BE2C (cell line): Measurements from ENCODE around the gene BIRC5.
A peak's percentile ranks its signal among the peaks of the same experiment; 100 is the strongest.
"Not testable (repeated sequence)": the region's sequence is repeated elsewhere in the genome, so short reads cannot be mapped to it uniquely, and the experiment has no call there.

ENCODE experiments used
- DNase-seq: peaks from one replicate; pipeline ENCODE4 v3.0.0-alpha.2; 2020
- H3K27me3 ChIP-seq: fragments of 250-450 bp; sonication (Bioruptor Pico); 2 replicates; pipeline ENCODE4 v1.5.1; 2020; ENCODE audit warnings: mild to moderate bottlenecking
- H3K36me3 ChIP-seq: fragments of 250-450 bp; sonication (Bioruptor Pico); 2 replicates; pipeline ENCODE4 v1.5.1; 2020; ENCODE audit warnings: mild to moderate bottlenecking
- H3K4me1 ChIP-seq: fragments of 250-450 bp; sonication (Bioruptor Pico); 2 replicates; pipeline ENCODE4 v1.5.1; 2020
- H3K4me3 ChIP-seq: 2 replicates; pipeline ENCODE4 v1.5.1; 2011; ENCODE audit warnings: low read depth, low read length
- H3K9me3 ChIP-seq: fragments of 250-450 bp; sonication (Bioruptor Pico); 2 replicates; pipeline ENCODE4 v1.5.1; 2020
- CTCF ChIP-seq: IDR thresholded peaks from 2 replicates; pipeline ENCODE4 v1.5.1; 2012; ENCODE audit warnings: mild to moderate bottlenecking, low read depth, low read length

The BIRC5 gene

GRCh38 chr17:78252111-78252634 is 38.1 kb downstream of the BIRC5 start:
- no peak for DNase-seq
- Histone ChIP-seq H3K36me3 (no peaks in the 10 kb centered on the region), H3K4me3 (no peak overlapping the region), H3K9me3 (no peaks in the 10 kb centered on the region), H3K4me1 (peaks cover 26% of the 10 kb centered on the region), H3K27me3 (no peaks in the 10 kb centered on the region)
- no peak for TF ChIP-seq CTCF

- Histone ChIP-seq H3K9me3 (no peaks in the 10 kb centered on the region), H3K27me3 (no peaks in the 10 kb centered on the region), H3K4me3 (no peak overlapping the region), H3K4me1 (peaks cover 34% of the 10 kb centered on the region), H3K36me3 (no peaks in the 10 kb centered on the region)
- no peak for TF ChIP-seq CTCF
- DNase-seq = no peak
Measured at GRCh38 chr17:78252701-78253635, 38.9 kb downstream of the BIRC5 start.

- H3K36me3 ChIP-seq, H3K9me3 ChIP-seq, H3K27me3 ChIP-seq, DNase-seq: not testable (repeated sequence)
- peak overlapping the region; percentile 81 for H3K4me3 ChIP-seq
- H3K4me1 ChIP-seq = peaks cover 40% of the 10 kb centered on the region
Measured at GRCh38 chr17:78253636-78253945, 39.5 kb downstream of the BIRC5 start.

- peak; percentile 95 for DNase-seq
Measured at GRCh38 chr17:78253946-78254672, 40.1 kb downstream of the BIRC5 start.

GRCh38 chr17:78255029-78255656 is 41.1 kb downstream of the BIRC5 start:
- H3K36me3 ChIP-seq = no peaks in the 10 kb centered on the region
- DNase-seq = no peak
- peaks cover 48% of the 10 kb centered on the region for H3K4me1 ChIP-seq
- H3K4me3 ChIP-seq = no peak overlapping the region
- H3K27me3 ChIP-seq = no peaks in the 10 kb centered on the region
- no peaks in the 10 kb centered on the region for H3K9me3 ChIP-seq
- no peak for TF ChIP-seq CTCF

More at GRCh38 chr17:78253946-78254672, 40.1 kb downstream of the BIRC5 start:
- H3K9me3 ChIP-seq = no peaks in the 10 kb centered on the region
- no peaks in the 10 kb centered on the region for H3K36me3 ChIP-seq
- H3K27me3 ChIP-seq = no peaks in the 10 kb centered on the region
- H3K4me1 ChIP-seq = peaks cover 44% of the 10 kb centered on the region
- no peak for TF ChIP-seq CTCF
- H3K4me3 ChIP-seq = peak overlapping the region; percentile 81

- no peaks in the 10 kb centered on the region for H3K9me3 ChIP-seq
- no peak for TF ChIP-seq CTCF
- H3K27me3 ChIP-seq = no peaks in the 10 kb centered on the region
- H3K36me3 ChIP-seq = no peaks in the 10 kb centered on the region
- H3K4me3 ChIP-seq = no peak overlapping the region
- no peak for DNase-seq
- H3K4me1 ChIP-seq = peaks cover 47% of the 10 kb centered on the region
Measured at GRCh38 chr17:78255953-78256706, 42.1 kb downstream of the BIRC5 start.
